Lung (tissue), 12 donors: Measurements from ENCODE around the gene CHCT1. TPM values are rescaled to one million over a fixed set of nuclear protein-coding genes. Genes with fewer than 3 reads are reported as not detected.

ENCODE experiments used
- ATAC-seq: fragments of 200-7000 bp; cut with Tn5 transposase; one replicate; pipeline ENCODE4 v1.9.1; 2020; ENCODE audit warnings: moderate number of reproducible peaks; ENCODE audit not compliant: insufficient read depth, low FRiP score
- DNase-seq, 3 donors: peaks; one replicate each; pipeline ENCODE4 v3.0.0-alpha.2; 2013 to 2017
- H3K27ac ChIP-seq, 2 donors: one replicate each; pipeline ENCODE4 v1.5.1; 2013; ENCODE audit warnings: mild to moderate bottlenecking in 2 of 2, moderate library complexity in 2 of 2, control low read depth in 1 of 2, inconsistent platforms in 1 of 2, low read depth in 1 of 2, low read length in 1 of 2
- H3K27me3 ChIP-seq, 3 donors: one replicate each; pipeline ENCODE4 v1.5.1; 2013; ENCODE audit warnings: low read length in 2 of 3; ENCODE audit not compliant: control insufficient read depth in 3 of 3, insufficient read depth in 3 of 3
- H3K36me3 ChIP-seq, 4 donors: one replicate each; pipeline ENCODE4 v1.5.1; 2013; ENCODE audit warnings: low read length in 4 of 4, mild to moderate bottlenecking in 1 of 4, moderate library complexity in 1 of 4; ENCODE audit not compliant: control insufficient read depth in 4 of 4, insufficient read depth in 4 of 4
- H3K4me1 ChIP-seq, 5 donors: one replicate each; pipeline ENCODE4 v1.5.1; 2013; ENCODE audit warnings: low read length in 5 of 5, mild to moderate bottlenecking in 2 of 5, moderate library complexity in 1 of 5; ENCODE audit not compliant: control insufficient read depth in 5 of 5, insufficient read depth in 5 of 5
- H3K4me3 ChIP-seq: one replicate; pipeline ENCODE4 v1.5.1; 2013; ENCODE audit warnings: mild to moderate bottlenecking, control low read depth, moderate library complexity
- H3K9ac ChIP-seq, 2 donors: one replicate each; pipeline ENCODE4 v1.5.1; 2013; ENCODE audit warnings: low read length in 2 of 2, control low read depth in 1 of 2; ENCODE audit not compliant: insufficient read depth in 1 of 2
- H3K9me3 ChIP-seq, 4 donors: one replicate each; pipeline ENCODE4 v1.5.1; 2013; ENCODE audit warnings: low read length in 3 of 4, mild to moderate bottlenecking in 1 of 4, moderate library complexity in 1 of 4; ENCODE audit not compliant: control insufficient read depth in 4 of 4, insufficient read depth in 3 of 4
- CTCF ChIP-seq: IDR thresholded peaks from 2 replicates; pipeline ENCODE4 v1.5.1; 2012; ENCODE audit warnings: mild to moderate bottlenecking; ENCODE audit errors: control extremely low read depth, extremely low read depth
- WGBS, 2 donors: extraction: QIAGEN DNeasy Blood & Tissue Kit; methylation state at CpG; one replicate each; pipeline ENCODE4 v1.1.7; 2013; 5-methylcytosine and 5-hydroxymethylcytosine counted together
- polyA plus RNA-seq, 2 donors: library from polyadenylated mRNA; stranded (reverse); fragments of 200-250 nt; gene quantifications; one replicate each; pipeline ENCODE4 v1.2.1, GENCODE V29; 2013
- total RNA-seq, 2 donors: library from RNA; depleted of rRNA in 1 of 2; stranded (reverse); fragments of >200 nt in 1 of 2; gene quantifications; one replicate each; pipeline ENCODE4 v1.2.1, GENCODE V29; 2014 to 2021
- donor health status: control.
- donor health status: control.
- donor health status: Bipolar disorder and iron deficiency.
- donor health status: healthy.
- donor health status: DM: yes; HTN: yes; CAD: no.

Gene CHCT1
- total and polyA plus RNA-seq, 4 donors = 0.10 to 0.12 TPM; not detected in 2

DNA sequence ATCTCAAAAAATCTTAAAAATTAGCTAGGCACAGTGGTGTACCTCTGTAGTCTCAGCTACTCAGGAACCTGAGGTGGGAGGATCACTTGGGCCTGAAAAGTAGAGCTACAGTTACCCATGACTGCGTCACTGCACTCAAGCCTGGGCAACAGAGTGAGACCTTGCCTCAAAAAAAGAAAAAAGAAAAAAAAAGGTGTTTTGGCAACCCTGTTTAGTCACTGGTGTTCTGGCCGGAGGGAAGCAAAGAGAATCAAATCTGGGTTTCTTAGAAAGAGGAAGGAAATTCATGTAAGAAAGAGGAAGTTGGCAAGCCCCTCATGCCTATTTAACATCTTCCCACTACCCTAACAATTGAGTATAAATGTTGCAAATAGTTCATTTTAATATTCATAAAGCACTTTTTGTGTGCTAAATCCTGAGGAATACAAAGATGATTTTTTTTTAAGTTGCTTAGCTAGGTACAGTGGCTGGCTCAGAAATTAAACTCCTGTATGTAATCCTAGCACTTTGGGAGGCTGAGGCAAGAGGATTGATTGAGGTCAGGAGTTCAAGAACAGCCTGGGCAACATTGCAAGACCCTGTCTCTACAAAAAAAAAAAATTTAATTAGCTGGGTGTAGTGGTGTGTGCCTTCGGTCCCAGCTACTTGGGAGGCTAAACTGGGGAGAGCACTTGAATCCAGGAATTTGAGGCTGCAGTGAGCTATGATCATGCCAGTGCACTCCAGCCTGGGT, 23.9 kb upstream of the CHCT1 start:
- 30 to 63% methylated on average over 3 of the region's 3 CpGs for WGBS, 2 donors
- Histone ChIP-seq H3K27ac (peak overlapping the region in 1 of 2 donors; percentile 56), H3K27me3 (no peaks in the 10 kb centered on the region), H3K36me3 (no peaks in the 10 kb centered on the region), H3K9ac (no peak overlapping the region), H3K4me1 (peaks cover 0 to under 1% (median 0%) of the 10 kb centered on the region in 5 donors), H3K9me3 (no peaks in the 10 kb centered on the region), H3K4me3 (no peak overlapping the region)
- TF ChIP-seq CTCF = no peak
- ATAC-seq (no peak), DNase-seq (no peak)

GRCh38 chr17:60401819-60402218, 20.5 kb upstream of the CHCT1 start:
- ATAC-seq (no peak), DNase-seq (no peak)
- H3K27me3 ChIP-seq = no peaks in the 10 kb centered on the region
- H3K4me3 ChIP-seq = no peak overlapping the region
- H3K27ac ChIP-seq = no peak overlapping the region
- H3K9me3 ChIP-seq = no peaks in the 10 kb centered on the region
- H3K36me3 ChIP-seq = no peaks in the 10 kb centered on the region
- no peak overlapping the region for H3K9ac ChIP-seq
- no peaks in the 10 kb centered on the region for H3K4me1 ChIP-seq
- no peak for TF ChIP-seq CTCF

DNA sequence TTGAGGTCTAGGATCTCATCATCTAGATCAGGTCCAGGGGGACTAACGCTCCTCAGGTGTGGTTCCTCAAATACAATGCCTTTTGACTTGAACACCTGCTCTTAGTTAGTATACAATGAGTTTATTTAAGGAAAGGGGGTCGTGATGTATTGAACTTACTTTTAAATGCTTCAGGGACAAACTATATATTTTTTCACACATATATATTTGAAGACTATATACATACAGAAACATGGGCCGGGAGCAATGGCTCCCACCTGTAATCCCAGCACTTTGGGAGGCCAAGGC, 18.8 kb upstream of the CHCT1 start:
- ATAC-seq = no peak

More for the DNA sequence above, 18.8 kb upstream of the CHCT1 start:
- Histone ChIP-seq H3K27ac (no peak overlapping the region), H3K9me3 (no peaks in the 10 kb centered on the region), H3K4me1 (no peaks in the 10 kb centered on the region), H3K4me3 (no peak overlapping the region), H3K9ac (no peak overlapping the region), H3K27me3 (no peaks in the 10 kb centered on the region), H3K36me3 (no peaks in the 10 kb centered on the region)
- WGBS, 2 donors = 84 to 93% methylated on average over 3 of the region's 3 CpGs
- no peak for TF ChIP-seq CTCF
- DNase-seq = no peak
